H1 (cell line): ENCODE results near the gene LSM6. TPM values are rescaled to one million over a fixed set of nuclear protein-coding genes. Genes with fewer than 3 reads are reported as not detected.

Experiments used
- ATF3 ChIP-seq: IDR thresholded peaks from 2 replicates; pipeline ENCODE4 v1.6.1; 2011; ENCODE audit warnings: low read depth, mild to moderate bottlenecking, low read length; ENCODE audit not compliant: insufficient read depth
- CEBPB ChIP-seq: IDR thresholded peaks from 2 replicates; pipeline ENCODE4 v1.6.1; 2012; ENCODE audit warnings: low read depth, low read length
- CHD1 ChIP-seq: IDR thresholded peaks from 2 replicates; pipeline ENCODE4 v1.6.1; 2012; ENCODE audit warnings: low read depth, low read length, improper control_type of control experiment
- CREB1 ChIP-seq: IDR thresholded peaks from 2 replicates; pipeline ENCODE4 v1.6.1; 2012; ENCODE audit warnings: inconsistent platforms
- EGR1 ChIP-seq: IDR thresholded peaks from 2 replicates; pipeline ENCODE4 v1.6.1; 2011; ENCODE audit warnings: low read depth, low read length, borderline replicate concordance
- EZH2 ChIP-seq: fragments of 200-600 bp; sonication (generic); IDR thresholded peaks from 2 replicates; pipeline ENCODE4 v1.7.1; 2012; ENCODE audit warnings: low read depth, mild to moderate bottlenecking, moderate library complexity, low read length, inconsistent platforms; ENCODE audit not compliant: severe bottlenecking
- GABPA ChIP-seq: IDR thresholded peaks from 2 replicates; pipeline ENCODE4 v1.6.1; 2011; ENCODE audit warnings: mild to moderate bottlenecking, low read length, moderate library complexity, borderline replicate concordance; ENCODE audit not compliant: insufficient read depth
- KDM5A ChIP-seq: fragments of 200-600 bp; IDR thresholded peaks from 2 replicates; pipeline ENCODE4 v1.7.1; 2012; ENCODE audit warnings: mild to moderate bottlenecking, low read length, inconsistent platforms, mixed read lengths
- NRF1 ChIP-seq: IDR thresholded peaks from 2 replicates; pipeline ENCODE4 v1.6.1; 2011; ENCODE audit warnings: mild to moderate bottlenecking, low read depth, low read length, improper control_type of control experiment
- RFX5 ChIP-seq: IDR thresholded peaks from 2 replicates; pipeline ENCODE4 v1.6.1; 2011; ENCODE audit warnings: low read depth, low read length, improper control_type of control experiment, borderline replicate concordance
- RNF2 ChIP-seq: fragments of 200-900, 300-1000 bp; sonication (generic); IDR thresholded peaks from 2 replicates; pipeline ENCODE4 v1.7.1; 2016; ENCODE audit warnings: borderline replicate concordance, low read depth, mild to moderate bottlenecking, antibody characterized with exemption, low read length; ENCODE audit not compliant: poor library complexity, severe bottlenecking; ENCODE audit errors: missing control alignments
- RXRA ChIP-seq: IDR thresholded peaks from 2 replicates; pipeline ENCODE4 v1.6.1; 2011; ENCODE audit warnings: low read depth, mild to moderate bottlenecking, low read length, moderate library complexity; ENCODE audit not compliant: insufficient read depth
- SAP30 ChIP-seq: fragments of 300-600 bp; sonication (generic); IDR thresholded peaks from 2 replicates; pipeline ENCODE4 v1.7.1; 2012; ENCODE audit warnings: low read length, moderate library complexity, mild to moderate bottlenecking, inconsistent platforms; ENCODE audit not compliant: insufficient read depth, insufficient replicate concordance
- SIN3A ChIP-seq, 2 experiments: IDR thresholded peaks in 1 of 2; conservative IDR thresholded peaks in 1 of 2; 2 replicates each; pipeline ENCODE4 v1.6.1; 2011 to 2012; ENCODE audit warnings: low read length in 2 of 2, improper control_type of control experiment in 1 of 2, low read depth in 1 of 2, mild to moderate bottlenecking in 1 of 2
- SIRT6 ChIP-seq: IDR thresholded peaks from one replicate; pipeline ENCODE4 v1.7.1; 2012; ENCODE audit warnings: low read length, inconsistent platforms
- SP1 ChIP-seq: IDR thresholded peaks from 2 replicates; pipeline ENCODE4 v1.6.1; 2011; ENCODE audit warnings: low read depth, low read length
- SP4 ChIP-seq: IDR thresholded peaks from 2 replicates; pipeline ENCODE4 v1.6.1; 2012; ENCODE audit warnings: low read length, inconsistent platforms
- SRF ChIP-seq: IDR thresholded peaks from 2 replicates; pipeline ENCODE4 v1.6.1; 2011; ENCODE audit warnings: mild to moderate bottlenecking, low read depth, low read length, moderate library complexity
- SUZ12 ChIP-seq: fragments of 200-600 bp; sonication (generic); IDR thresholded peaks from 2 replicates; pipeline ENCODE4 v1.6.1; 2012; ENCODE audit warnings: mild to moderate bottlenecking, inconsistent platforms, low read length, moderate library complexity, mixed read lengths
- polyA plus RNA-seq, 7 experiments: library from polyadenylated mRNA; depleted of rRNA in 3 of 7; stranded (reverse) in 5 of 7; unstranded in 2 of 7; fragments of >200 nt in 5 of 7; fragments of 200-250 nt in 2 of 7; gene quantifications; 1 replicate in 5 of 7; 2 replicates in 1 of 7; 4 replicates in 1 of 7; pipeline versions ENCODE4 v1.2.1 to v1.2.3, GENCODE V29; 2011 to 2013; ENCODE audit warnings: missing spikeins in 2 of 7, mixed read lengths in 2 of 7
- total RNA-seq: library from RNA; stranded (reverse); fragmentation: NEBNext Ultra II Directional; extraction: Animal tissue kit (Norgen Biotek cat#: 25700); gene quantifications from 2 replicates; pipeline ENCODE4 v1.2.1, GENCODE V29; 2021

LSM6 gene
- total and polyA plus RNA-seq, 2 of the 8 experiments (the other 6 are each of a cell fraction or from before 2014, with no cell fraction given), result 40.2 to 63.4 TPM

- TF ChIP-seq RXRA (no peak), NRF1 (no peak), SP1 (no peak), KDM5A (no peak), SAP30 (no peak), ATF3 (no peak), EZH2 (no peak), EGR1 (no peak), SUZ12 (no peak), SRF (no peak), CHD1 (no peak), RFX5 (no peak), GABPA (no peak), SIN3A (conservative IDR thresholded peaks at IDR 0.05 in 1 of 2, IDR thresholded peaks at IDR 0.05 in 1 of 2; ENCODE audit: low read depth in 1 of 2, low read length in 2 of 2) (no peak), CREB1 (no peak), RNF2 (no peak), CEBPB (no peak), SP4 (no peak), SIRT6 (no peak)
Observed at GRCh38 chr4:146194212-146194611, 18.7 kb downstream of the LSM6 start (continued).
